Prostate gland (tissue), 2 donors: ENCODE measurements around the gene SIGLEC1.

Experiments
- POLR2A ChIP-seq: fragments of 450-650 bp; IDR thresholded peaks from one replicate; pipeline ENCODE4 v1.6.1; 2016; ENCODE audit warnings: antibody characterized with exemption, mild to moderate bottlenecking
- TF ChIP-seq, protein P1 (sequence below), 4 experiments: fragments of 200-600 bp in 2 of 4; fragments of 450-650 bp in 2 of 4; sonication (generic) in 2 of 4; IDR thresholded peaks; 1 replicate in 3 of 4; 2 replicates in 1 of 4; pipeline ENCODE4 v1.5.1; 2016 to 2019; ENCODE audit warnings: antibody characterized with exemption in 4 of 4, mild to moderate bottlenecking in 2 of 4, moderate library complexity in 2 of 4

DNA sequence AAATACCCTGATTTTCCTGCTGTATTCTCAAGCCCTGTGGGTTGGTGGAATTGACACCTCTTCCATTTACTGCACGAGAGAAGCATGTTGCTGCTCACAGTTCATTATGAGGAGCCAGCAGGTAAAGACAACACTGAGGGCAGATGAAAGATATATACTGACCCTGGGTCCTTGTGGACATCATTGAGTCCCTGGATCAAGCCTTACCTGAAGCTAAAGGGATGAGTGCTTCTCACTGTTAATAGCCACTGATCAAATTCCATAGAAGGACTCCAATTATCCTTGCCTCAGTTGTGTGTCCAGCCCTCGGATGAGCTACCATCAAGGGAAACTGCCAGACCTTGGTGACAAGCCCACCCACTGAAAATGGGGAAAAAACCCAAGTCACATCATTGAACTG is 7.7 kb upstream of the SIGLEC1 start:
- TF ChIP-seq, protein P1, sequence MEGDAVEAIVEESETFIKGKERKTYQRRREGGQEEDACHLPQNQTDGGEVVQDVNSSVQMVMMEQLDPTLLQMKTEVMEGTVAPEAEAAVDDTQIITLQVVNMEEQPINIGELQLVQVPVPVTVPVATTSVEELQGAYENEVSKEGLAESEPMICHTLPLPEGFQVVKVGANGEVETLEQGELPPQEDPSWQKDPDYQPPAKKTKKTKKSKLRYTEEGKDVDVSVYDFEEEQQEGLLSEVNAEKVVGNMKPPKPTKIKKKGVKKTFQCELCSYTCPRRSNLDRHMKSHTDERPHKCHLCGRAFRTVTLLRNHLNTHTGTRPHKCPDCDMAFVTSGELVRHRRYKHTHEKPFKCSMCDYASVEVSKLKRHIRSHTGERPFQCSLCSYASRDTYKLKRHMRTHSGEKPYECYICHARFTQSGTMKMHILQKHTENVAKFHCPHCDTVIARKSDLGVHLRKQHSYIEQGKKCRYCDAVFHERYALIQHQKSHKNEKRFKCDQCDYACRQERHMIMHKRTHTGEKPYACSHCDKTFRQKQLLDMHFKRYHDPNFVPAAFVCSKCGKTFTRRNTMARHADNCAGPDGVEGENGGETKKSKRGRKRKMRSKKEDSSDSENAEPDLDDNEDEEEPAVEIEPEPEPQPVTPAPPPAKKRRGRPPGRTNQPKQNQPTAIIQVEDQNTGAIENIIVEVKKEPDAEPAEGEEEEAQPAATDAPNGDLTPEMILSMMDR (IDR thresholded peaks at IDR 0.05) = no peak
- no peak for TF ChIP-seq POLR2A
